ENCODE measurements around the gene TMEM181.

- TF ChIP-seq CTCF (IDR thresholded peaks at IDR 0.05) (no peak), POLR2A (IDR thresholded peaks at IDR 0.05) (no peak)
Measured at GRCh38 chr6:158517038-158517437, 42.9 kb upstream of the TMEM181 start.
